Transverse colon (tissue), 4 donors: ENCODE measurements around the gene NT5DC4. TPM values are rescaled to one million over a fixed set of nuclear protein-coding genes. Genes with fewer than 3 reads are reported as not detected.

Source experiments
- DNase-seq: peaks from one replicate; pipeline ENCODE4 v3.0.0-alpha.2; 2019
- H3K27ac ChIP-seq, 4 donors: fragments of 200-600 bp; sonication (generic); 2 replicates each; pipeline ENCODE4 v1.5.1; 2016 to 2018; ENCODE audit warnings: inconsistent platforms in 4 of 4
- H3K27me3 ChIP-seq: fragments of 200-600 bp; sonication (generic); 2 replicates; pipeline ENCODE4 v1.5.1; 2017; ENCODE audit warnings: inconsistent platforms
- H3K36me3 ChIP-seq, 4 donors: fragments of 200-600 bp; sonication (generic); 2 replicates each; pipeline ENCODE4 v1.5.1; 2017 to 2019; ENCODE audit warnings: inconsistent platforms in 4 of 4
- H3K4me1 ChIP-seq, 4 donors: fragments of 200-600 bp; sonication (generic); 2 replicates each; pipeline ENCODE4 v1.5.1; 2017 to 2020; ENCODE audit warnings: inconsistent platforms in 4 of 4
- H3K4me3 ChIP-seq, 4 donors: fragments of 200-600 bp; sonication (generic); 1 replicate in 1 of 4; 2 replicates in 3 of 4; pipeline versions ENCODE4 v1.5.1 to v1.6.1; 2017 to 2019; ENCODE audit warnings: inconsistent platforms in 4 of 4
- H3K9me3 ChIP-seq, 2 donors: fragments of 200-600 bp; sonication (generic); 2 replicates each; pipeline ENCODE4 v1.5.1; 2017 to 2019; ENCODE audit warnings: inconsistent platforms in 2 of 2
- EP300 ChIP-seq: sonication (generic); formaldehyde crosslinking; IDR thresholded peaks from one replicate; pipeline ENCODE4 v1.6.1; 2017; ENCODE audit warnings: antibody characterized with exemption, low read depth
- POLR2A ChIP-seq: fragments of 450-650 bp; IDR thresholded peaks from one replicate; pipeline ENCODE4 v1.6.1; 2016; ENCODE audit warnings: antibody characterized with exemption, mild to moderate bottlenecking, moderate library complexity
- POLR2AphosphoS5 ChIP-seq, 3 donors: sonication (generic); formaldehyde crosslinking; IDR thresholded peaks; one replicate each; pipeline ENCODE4 v1.6.1; 2016; ENCODE audit warnings: antibody characterized with exemption in 3 of 3
- WGBS, 2 donors: methylation state at CpG; one replicate each; pipeline ENCODE4 v1.1.5; 2018; ENCODE audit warnings: low coverage in 1 of 2; 5-methylcytosine and 5-hydroxymethylcytosine counted together
- in situ Hi-C, 4 donors: fragments of 200-750 bp; cut with MboI; loops; one replicate each; pipeline versions ENCODE4 v1.15.0 to v1.15.1; 2017; ENCODE audit warnings: low sequenced_read_pairs in 3 of 4, low pct_ligation_motif_present in 1 of 4, low pct_unique_long_range_greater_than_20kb in 1 of 4
- intact Hi-C: fragments of 100-400 bp; cut with DNase I; formaldehyde crosslinking; loops from one replicate; pipeline ENCODE4 v1.15.1; 2023; ENCODE audit warnings: low total_unique reads
- total RNA-seq, 4 donors: library from RNA; depleted of rRNA; stranded (reverse); fragments of >200 nt; gene quantifications; one replicate each; pipeline ENCODE4 v1.1.0, GENCODE V29; 2016
- TF ChIP-seq, protein P1 (sequence below), 5 experiments: fragments of 200-600 bp in 3 of 5; fragments of 450-650 bp in 2 of 5; sonication (generic) in 3 of 5; IDR thresholded peaks; 1 replicate in 2 of 5; 2 replicates in 3 of 5; pipeline ENCODE4 v1.5.1; 2016 to 2017; ENCODE audit warnings: antibody characterized with exemption in 5 of 5, inconsistent platforms in 3 of 5, mild to moderate bottlenecking in 2 of 5, moderate library complexity in 1 of 5

The NT5DC4 gene
- total RNA-seq, 4 donors from 2014 or later: not detected

GRCh38 chr2:112754564-112754963 lies 33.7 kb downstream of the NT5DC4 start:
- H3K27me3 ChIP-seq: no peaks in the 10 kb centered on the region
- no peaks in the 10 kb centered on the region for H3K36me3 ChIP-seq
- no peak overlapping the region for H3K27ac ChIP-seq
- 97 to 100% methylated on average over 1 of the region's 1 CpG for WGBS, 2 donors
- TF ChIP-seq EP300: no peak
- TF ChIP-seq POLR2A: no peak
- TF ChIP-seq, protein P1, sequence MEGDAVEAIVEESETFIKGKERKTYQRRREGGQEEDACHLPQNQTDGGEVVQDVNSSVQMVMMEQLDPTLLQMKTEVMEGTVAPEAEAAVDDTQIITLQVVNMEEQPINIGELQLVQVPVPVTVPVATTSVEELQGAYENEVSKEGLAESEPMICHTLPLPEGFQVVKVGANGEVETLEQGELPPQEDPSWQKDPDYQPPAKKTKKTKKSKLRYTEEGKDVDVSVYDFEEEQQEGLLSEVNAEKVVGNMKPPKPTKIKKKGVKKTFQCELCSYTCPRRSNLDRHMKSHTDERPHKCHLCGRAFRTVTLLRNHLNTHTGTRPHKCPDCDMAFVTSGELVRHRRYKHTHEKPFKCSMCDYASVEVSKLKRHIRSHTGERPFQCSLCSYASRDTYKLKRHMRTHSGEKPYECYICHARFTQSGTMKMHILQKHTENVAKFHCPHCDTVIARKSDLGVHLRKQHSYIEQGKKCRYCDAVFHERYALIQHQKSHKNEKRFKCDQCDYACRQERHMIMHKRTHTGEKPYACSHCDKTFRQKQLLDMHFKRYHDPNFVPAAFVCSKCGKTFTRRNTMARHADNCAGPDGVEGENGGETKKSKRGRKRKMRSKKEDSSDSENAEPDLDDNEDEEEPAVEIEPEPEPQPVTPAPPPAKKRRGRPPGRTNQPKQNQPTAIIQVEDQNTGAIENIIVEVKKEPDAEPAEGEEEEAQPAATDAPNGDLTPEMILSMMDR (IDR thresholded peaks at IDR 0.05): no peak
- no peak for TF ChIP-seq POLR2AphosphoS5 (IDR thresholded peaks at IDR 0.05)
- no peak for DNase-seq
- in situ Hi-C loops: loop anchor here in 3 of 4 donors (5.0 to 25.0 kb wide), 4 partner anchors 133 to 200 kb away; no protein-coding TSS in a partner anchor
- no peaks in the 10 kb centered on the region for H3K9me3 ChIP-seq
- no peak overlapping the region for H3K4me3 ChIP-seq
- H3K4me1 ChIP-seq: peaks cover 0 to 12% (median 5%) of the 10 kb centered on the region in 4 donors
- intact Hi-C loops: no loop called here

- in situ Hi-C loops (loop anchor here in 2 of 4 donors (10.0 to 25.0 kb wide), 3 partner anchors 132 to 199 kb away; no protein-coding TSS in a partner anchor), intact Hi-C loops (no loop called here)
- no peaks in the 10 kb centered on the region for H3K36me3 ChIP-seq
- no peaks in the 10 kb centered on the region for H3K9me3 ChIP-seq
- H3K4me3 ChIP-seq: no peak overlapping the region
- whole genome bisulfite sequencing, 2 donors: 85 to 86% methylated on average over 4 of the region's 4 CpGs
- DNase-seq: no peak
- peaks cover 0 to 12% (median 5%) of the 10 kb centered on the region in 4 donors for H3K4me1 ChIP-seq
- TF ChIP-seq EP300 (no peak), POLR2A (no peak), POLR2AphosphoS5 (IDR thresholded peaks at IDR 0.05) (no peak)
- TF ChIP-seq, protein P1 (IDR thresholded peaks at IDR 0.05): no peak
- no peaks in the 10 kb centered on the region for H3K27me3 ChIP-seq
- H3K27ac ChIP-seq: no peak overlapping the region
Measured at GRCh38 chr2:112755444-112755843, 34.6 kb downstream of the NT5DC4 start.

DNA sequence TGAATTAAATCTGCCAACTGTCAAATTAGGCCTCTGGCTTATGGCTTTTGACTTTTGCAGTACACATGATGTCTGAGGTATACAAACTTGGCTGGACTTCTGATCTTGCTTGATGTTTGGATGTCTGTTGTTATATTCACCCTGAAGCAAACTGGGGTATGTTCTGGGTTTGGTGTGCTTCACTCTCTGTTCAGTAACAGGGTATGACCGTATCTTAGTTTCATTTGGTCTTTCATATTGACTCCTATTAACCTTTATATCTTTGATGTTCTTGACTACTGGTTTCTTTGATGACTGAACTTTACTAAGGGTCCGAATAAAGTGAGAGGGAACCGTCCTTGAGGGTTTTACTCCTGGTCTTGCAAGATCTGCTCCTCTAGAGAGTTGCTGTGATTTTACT lies 35.4 kb downstream of the NT5DC4 start:
- peaks cover 0 to 10% (median 5%) of the 10 kb centered on the region in 4 donors for H3K4me1 ChIP-seq
- no peak for DNase-seq
- intact Hi-C loops (no loop called here), in situ Hi-C loops (loop anchor here in 2 of 4 donors (10.0 to 25.0 kb wide), 3 partner anchors 131 to 199 kb away; no protein-coding TSS in a partner anchor)
- H3K9me3 ChIP-seq: no peaks in the 10 kb centered on the region
- H3K4me3 ChIP-seq: no peak overlapping the region
- WGBS, 2 donors: 78 to 83% methylated on average over 3 of the region's 3 CpGs
- no peaks in the 10 kb centered on the region for H3K27me3 ChIP-seq
- no peak for TF ChIP-seq POLR2AphosphoS5 (IDR thresholded peaks at IDR 0.05)
- TF ChIP-seq, protein P1 (IDR thresholded peaks at IDR 0.05): no peak
- TF ChIP-seq EP300: no peak
- no peak for TF ChIP-seq POLR2A
- H3K27ac ChIP-seq: no peak overlapping the region
- H3K36me3 ChIP-seq: no peaks in the 10 kb centered on the region

- WGBS, 2 donors: 92 to 98% methylated on average over 2 to 3 of the region's 3 CpGs
- no peak for DNase-seq
- in situ Hi-C loops: loop anchor here in 2 of 4 donors (10.0 to 25.0 kb wide), 3 partner anchors 130 to 198 kb away; no protein-coding TSS in a partner anchor
Measured at GRCh38 chr2:112757265-112757664, 36.4 kb downstream of the NT5DC4 start.

More at GRCh38 chr2:112757265-112757664, 36.4 kb downstream of the NT5DC4 start:
- Histone ChIP-seq H3K27ac (no peak overlapping the region), H3K9me3 (no peaks in the 10 kb centered on the region), H3K27me3 (no peaks in the 10 kb centered on the region), H3K4me3 (no peak overlapping the region), H3K36me3 (no peaks in the 10 kb centered on the region), H3K4me1 (peaks cover 0 to 2% (median 0%) of the 10 kb centered on the region in 4 donors)
- TF ChIP-seq, protein P1 (IDR thresholded peaks at IDR 0.05): no peak
- TF ChIP-seq POLR2A: no peak
- no peak for TF ChIP-seq EP300
- no peak for TF ChIP-seq POLR2AphosphoS5 (IDR thresholded peaks at IDR 0.05)
- intact Hi-C loops: no loop called here
